Lung (tissue), 12 donors: ENCODE data around the gene SPRR2G. TPM values are rescaled to one million over a fixed set of nuclear protein-coding genes. Genes with fewer than 3 reads are reported as not detected.

ENCODE experiments used
- ATAC-seq: fragments of 200-7000 bp; cut with Tn5 transposase; one replicate; pipeline ENCODE4 v1.9.1; 2020; ENCODE audit warnings: moderate number of reproducible peaks; ENCODE audit not compliant: insufficient read depth, low FRiP score
- DNase-seq, 3 donors: peaks; one replicate each; pipeline ENCODE4 v3.0.0-alpha.2; 2013 to 2017
- H3K27ac ChIP-seq, 2 donors: one replicate each; pipeline ENCODE4 v1.5.1; 2013; ENCODE audit warnings: mild to moderate bottlenecking in 2 of 2, moderate library complexity in 2 of 2, control low read depth in 1 of 2, inconsistent platforms in 1 of 2, low read depth in 1 of 2, low read length in 1 of 2
- H3K27me3 ChIP-seq, 3 donors: one replicate each; pipeline ENCODE4 v1.5.1; 2013; ENCODE audit warnings: low read length in 2 of 3; ENCODE audit not compliant: control insufficient read depth in 3 of 3, insufficient read depth in 3 of 3
- H3K36me3 ChIP-seq, 4 donors: one replicate each; pipeline ENCODE4 v1.5.1; 2013; ENCODE audit warnings: low read length in 4 of 4, mild to moderate bottlenecking in 1 of 4, moderate library complexity in 1 of 4; ENCODE audit not compliant: control insufficient read depth in 4 of 4, insufficient read depth in 4 of 4
- H3K4me1 ChIP-seq, 5 donors: one replicate each; pipeline ENCODE4 v1.5.1; 2013; ENCODE audit warnings: low read length in 5 of 5, mild to moderate bottlenecking in 2 of 5, moderate library complexity in 1 of 5; ENCODE audit not compliant: control insufficient read depth in 5 of 5, insufficient read depth in 5 of 5
- H3K4me3 ChIP-seq: one replicate; pipeline ENCODE4 v1.5.1; 2013; ENCODE audit warnings: mild to moderate bottlenecking, control low read depth, moderate library complexity
- H3K9ac ChIP-seq, 2 donors: one replicate each; pipeline ENCODE4 v1.5.1; 2013; ENCODE audit warnings: low read length in 2 of 2, control low read depth in 1 of 2; ENCODE audit not compliant: insufficient read depth in 1 of 2
- H3K9me3 ChIP-seq, 4 donors: one replicate each; pipeline ENCODE4 v1.5.1; 2013; ENCODE audit warnings: low read length in 3 of 4, mild to moderate bottlenecking in 1 of 4, moderate library complexity in 1 of 4; ENCODE audit not compliant: control insufficient read depth in 4 of 4, insufficient read depth in 3 of 4
- WGBS, 2 donors: extraction: QIAGEN DNeasy Blood & Tissue Kit; methylation state at CpG; one replicate each; pipeline ENCODE4 v1.1.7; 2013; 5-methylcytosine and 5-hydroxymethylcytosine counted together
- polyA plus RNA-seq, 2 donors: library from polyadenylated mRNA; stranded (reverse); fragments of 200-250 nt; gene quantifications; one replicate each; pipeline ENCODE4 v1.2.1, GENCODE V29; 2013
- total RNA-seq, 2 donors: library from RNA; depleted of rRNA in 1 of 2; stranded (reverse); fragments of >200 nt in 1 of 2; gene quantifications; one replicate each; pipeline ENCODE4 v1.2.1, GENCODE V29; 2014 to 2021
- TF ChIP-seq, protein P1 (sequence below): IDR thresholded peaks from 2 replicates; pipeline ENCODE4 v1.5.1; 2012; ENCODE audit warnings: mild to moderate bottlenecking; ENCODE audit errors: control extremely low read depth, extremely low read depth
- donor health status: control.
- donor health status: control.
- donor health status: Bipolar disorder and iron deficiency.
- donor health status: healthy.
- donor health status: DM: yes; HTN: yes; CAD: no.

The SPRR2G gene
- total and polyA plus RNA-seq, 4 donors, result not detected

DNA sequence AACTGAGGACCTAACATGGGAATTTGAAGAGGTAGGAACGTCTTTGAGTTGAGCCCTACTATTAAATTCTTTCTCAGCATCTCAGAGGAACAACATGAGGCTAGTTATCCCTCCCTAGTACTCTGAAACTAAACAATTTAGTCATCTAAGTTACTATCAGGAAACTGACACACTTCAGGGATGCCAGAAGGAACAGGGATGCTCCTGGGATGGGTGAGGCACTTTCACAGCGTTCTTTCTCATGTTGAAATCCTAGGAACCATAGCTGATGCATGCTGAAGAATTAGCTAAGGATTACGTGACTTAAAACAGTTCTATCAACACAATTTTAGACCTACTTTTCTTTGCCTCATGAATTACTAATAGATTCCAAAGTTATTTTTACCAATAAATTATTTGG lies 1.8 kb upstream of the SPRR2G start:
- ATAC-seq (no peak), DNase-seq (no peak)
- WGBS, 2 donors, result 79 to 85% methylated on average over 3 of the region's 3 CpGs
- Histone ChIP-seq H3K9me3 (no peaks in the 10 kb centered on the region), H3K4me3 (no peak overlapping the region), H3K36me3 (no peaks in the 10 kb centered on the region), H3K27me3 (no peaks in the 10 kb centered on the region), H3K4me1 (no peaks in the 10 kb centered on the region), H3K9ac (no peak overlapping the region), H3K27ac (no peak overlapping the region)
- TF ChIP-seq, protein P1, sequence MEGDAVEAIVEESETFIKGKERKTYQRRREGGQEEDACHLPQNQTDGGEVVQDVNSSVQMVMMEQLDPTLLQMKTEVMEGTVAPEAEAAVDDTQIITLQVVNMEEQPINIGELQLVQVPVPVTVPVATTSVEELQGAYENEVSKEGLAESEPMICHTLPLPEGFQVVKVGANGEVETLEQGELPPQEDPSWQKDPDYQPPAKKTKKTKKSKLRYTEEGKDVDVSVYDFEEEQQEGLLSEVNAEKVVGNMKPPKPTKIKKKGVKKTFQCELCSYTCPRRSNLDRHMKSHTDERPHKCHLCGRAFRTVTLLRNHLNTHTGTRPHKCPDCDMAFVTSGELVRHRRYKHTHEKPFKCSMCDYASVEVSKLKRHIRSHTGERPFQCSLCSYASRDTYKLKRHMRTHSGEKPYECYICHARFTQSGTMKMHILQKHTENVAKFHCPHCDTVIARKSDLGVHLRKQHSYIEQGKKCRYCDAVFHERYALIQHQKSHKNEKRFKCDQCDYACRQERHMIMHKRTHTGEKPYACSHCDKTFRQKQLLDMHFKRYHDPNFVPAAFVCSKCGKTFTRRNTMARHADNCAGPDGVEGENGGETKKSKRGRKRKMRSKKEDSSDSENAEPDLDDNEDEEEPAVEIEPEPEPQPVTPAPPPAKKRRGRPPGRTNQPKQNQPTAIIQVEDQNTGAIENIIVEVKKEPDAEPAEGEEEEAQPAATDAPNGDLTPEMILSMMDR, result no peak

DNA sequence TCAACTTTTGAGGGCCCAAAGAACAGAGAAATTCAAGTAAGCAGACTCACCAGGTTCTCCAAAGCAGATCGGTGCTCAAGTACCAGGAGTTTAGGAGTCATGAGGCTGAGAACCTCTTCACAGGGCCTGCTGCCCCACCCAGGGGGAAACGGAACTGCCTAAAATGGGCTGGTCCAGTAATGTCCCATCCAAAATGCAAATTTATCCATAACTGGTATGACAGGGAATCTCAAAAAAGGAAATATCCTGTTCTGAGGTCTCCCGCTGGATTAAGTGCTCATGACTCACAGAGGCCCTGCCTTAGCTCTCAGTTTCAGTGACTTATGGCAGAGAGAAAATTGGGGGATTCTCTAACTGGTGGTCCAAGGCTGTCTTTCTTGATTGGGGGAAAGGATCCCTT lies 9.3 kb downstream of the SPRR2G start:
- Histone ChIP-seq H3K36me3 (no peaks in the 10 kb centered on the region), H3K27me3 (peaks cover 0 to 2% (median 0%) of the 10 kb centered on the region in 3 donors), H3K4me3 (no peak overlapping the region), H3K9ac (no peak overlapping the region), H3K27ac (no peak overlapping the region), H3K4me1 (no peaks in the 10 kb centered on the region), H3K9me3 (no peaks in the 10 kb centered on the region)
- ATAC-seq (no peak), DNase-seq (no peak)
- whole genome bisulfite sequencing, 2 donors, result 84 to 91% methylated on average over 3 of the region's 3 CpGs
- TF ChIP-seq, protein P1, result no peak

DNA sequence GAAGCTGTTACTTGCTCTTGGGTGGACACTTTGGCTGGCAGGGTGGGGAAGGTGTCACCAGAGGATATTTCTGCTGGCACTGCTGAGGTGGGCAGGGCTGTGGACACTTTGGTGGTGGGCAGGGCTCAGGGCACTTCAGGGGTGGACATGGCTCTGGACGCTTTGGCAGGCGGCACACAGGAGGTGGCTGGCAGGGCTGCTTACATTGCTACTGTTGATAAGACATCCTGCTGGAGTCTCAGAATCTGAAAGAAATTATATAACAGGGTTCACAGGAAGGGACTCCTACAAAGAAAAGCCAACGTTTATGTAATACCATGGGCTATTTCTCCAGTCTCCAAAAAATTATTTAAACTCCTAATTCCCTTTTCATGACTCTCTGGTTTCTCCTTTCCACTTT lies 10.2 kb downstream of the SPRR2G start:
- TF ChIP-seq, protein P1, result no peak
- Histone ChIP-seq H3K27ac (no peak overlapping the region), H3K4me1 (no peaks in the 10 kb centered on the region), H3K4me3 (no peak overlapping the region), H3K9ac (no peak overlapping the region), H3K27me3 (peaks cover 0 to 2% (median 0%) of the 10 kb centered on the region in 3 donors), H3K9me3 (no peaks in the 10 kb centered on the region), H3K36me3 (no peaks in the 10 kb centered on the region)
- WGBS, 2 donors, result 57 to 80% methylated on average over 3 of the region's 3 CpGs
- no peak for ATAC-seq
- DNase-seq, result no peak

DNA sequence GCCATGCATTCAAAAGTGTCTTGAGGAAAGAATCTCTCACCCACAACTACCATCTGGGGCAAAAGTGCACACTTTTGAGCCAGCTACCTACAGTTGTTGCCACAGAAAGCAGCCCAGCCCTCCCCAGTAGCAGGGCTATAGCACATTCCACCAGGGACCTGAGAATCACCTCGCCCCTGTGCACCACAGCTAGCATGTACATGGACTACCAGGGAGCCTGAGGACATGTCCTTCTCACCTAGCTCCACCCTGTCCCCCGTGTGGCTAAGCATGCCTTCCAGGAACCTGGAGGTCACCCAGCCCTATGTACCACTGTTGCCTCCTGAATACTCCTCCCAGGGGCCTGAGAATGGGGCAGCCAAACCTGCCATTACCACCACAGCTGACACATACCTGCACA lies 16.9 kb downstream of the SPRR2G start:
- no peak overlapping the region for H3K9ac ChIP-seq
- DNase-seq (no peak), ATAC-seq (no peak)
- TF ChIP-seq, protein P1, result no peak
- no peaks in the 10 kb centered on the region for H3K36me3 ChIP-seq
- H3K4me1 ChIP-seq, result no peaks in the 10 kb centered on the region
- H3K27me3 ChIP-seq, result no peaks in the 10 kb centered on the region
- 65 to 81% methylated on average over 2 of the region's 2 CpGs for WGBS, 2 donors
- H3K4me3 ChIP-seq, result no peak overlapping the region
- H3K9me3 ChIP-seq, result peaks cover 0 to 9% (median 0%) of the 10 kb centered on the region in 4 donors
- no peak overlapping the region for H3K27ac ChIP-seq
